Keratinocyte (primary cell): ENCODE measurements around the gene SLC6A1. TPM values are rescaled to one million over a fixed set of nuclear protein-coding genes. Genes with fewer than 3 reads are reported as not detected.

Experiments
- DNase-seq: peaks from one replicate; pipeline ENCODE4 v3.0.0-alpha.2; 2011; ENCODE audit warnings: low read depth, missing footprints, low spot score
- FAIRE-seq: peaks from 2 replicates; lab custom pipeline; 2011; peaks lifted over from hg19 to GRCh38; lab: Jason Lieb, UNC
- H2AFZ ChIP-seq: 2 replicates; pipeline ENCODE4 v1.6.0; 2012; ENCODE audit warnings: low read length, control low read depth, inconsistent platforms; ENCODE audit not compliant: control insufficient read depth
- H3K27ac ChIP-seq: 2 replicates; pipeline ENCODE4 v1.5.1; 2011; ENCODE audit warnings: low read length; ENCODE audit not compliant: control insufficient read depth, insufficient read depth
- H3K27me3 ChIP-seq: 3 replicates; pipeline ENCODE4 v1.6.0; 2011; ENCODE audit warnings: low read length; ENCODE audit not compliant: control insufficient read depth, insufficient read depth; ENCODE audit errors: extremely low read depth
- H3K36me3 ChIP-seq, 2 experiments: 2 replicates in 1 of 2; 3 replicates in 1 of 2; pipeline ENCODE4 v1.5.1; 2011; ENCODE audit warnings: low read length in 2 of 2, mild to moderate bottlenecking in 1 of 2; ENCODE audit not compliant: control insufficient read depth in 2 of 2, insufficient read depth in 2 of 2; ENCODE audit errors: extremely low read depth in 1 of 2
- H3K4me1 ChIP-seq: 3 replicates; pipeline ENCODE4 v1.5.1; 2011; ENCODE audit warnings: low read length; ENCODE audit not compliant: control insufficient read depth, insufficient read depth; ENCODE audit errors: extremely low read depth
- H3K4me2 ChIP-seq: 3 replicates; pipeline ENCODE4 v1.6.0; 2011; ENCODE audit warnings: low read depth, low read length; ENCODE audit not compliant: control insufficient read depth, insufficient read depth; ENCODE audit errors: extremely low read depth
- H3K4me3 ChIP-seq, 3 experiments: fragments of 200-600 bp in 1 of 3; sonication (generic) in 1 of 3; 2 replicates in 2 of 3; 3 replicates in 1 of 3; pipeline ENCODE4 v1.5.1; 2011 to 2016; ENCODE audit warnings: low read length in 3 of 3, mild to moderate bottlenecking in 3 of 3, control low read depth in 2 of 3, inconsistent platforms in 1 of 3, low read depth in 1 of 3, mixed read lengths in 1 of 3, mixed run types in 1 of 3, moderate library complexity in 1 of 3; ENCODE audit not compliant: control insufficient read depth in 2 of 3, insufficient read depth in 2 of 3; ENCODE audit errors: extremely low read depth in 1 of 3
- H3K79me2 ChIP-seq: 2 replicates; pipeline ENCODE4 v1.6.0; 2012; ENCODE audit warnings: low read length; ENCODE audit not compliant: control insufficient read depth, insufficient read depth
- H3K9ac ChIP-seq: 3 replicates; pipeline ENCODE4 v1.6.0; 2011; ENCODE audit warnings: low read length; ENCODE audit not compliant: control insufficient read depth, insufficient read depth; ENCODE audit errors: extremely low read depth
- H3K9me1 ChIP-seq: 3 replicates; pipeline ENCODE4 v1.6.0; 2011; ENCODE audit warnings: low read length; ENCODE audit not compliant: control insufficient read depth, insufficient read depth; ENCODE audit errors: extremely low read depth
- H3K9me3 ChIP-seq: 2 replicates; pipeline ENCODE4 v1.5.1; 2012; ENCODE audit warnings: low read depth, low read length; ENCODE audit not compliant: control insufficient read depth
- H4K20me1 ChIP-seq: 3 replicates; pipeline ENCODE4 v1.6.0; 2011; ENCODE audit warnings: low read length; ENCODE audit not compliant: control insufficient read depth, insufficient read depth; ENCODE audit errors: extremely low read depth
- CTCF ChIP-seq, 3 experiments: IDR thresholded peaks in 1 of 3; conservative IDR thresholded peaks in 1 of 3; optimal IDR thresholded peaks in 1 of 3; 2 replicates in 2 of 3; 3 replicates in 1 of 3; pipeline versions ENCODE3 to v1.5.1; 2011; ENCODE audit warnings: low read length in 3 of 3, mild to moderate bottlenecking in 3 of 3, moderate library complexity in 2 of 3, control low read depth in 1 of 3, inconsistent platforms in 1 of 3; ENCODE audit not compliant: insufficient read depth in 2 of 3; ENCODE audit errors: extremely low read depth in 1 of 3
- EZH2 ChIP-seq: IDR thresholded peaks from one replicate; pipeline ENCODE4 v1.6.1; 2012; ENCODE audit warnings: inconsistent platforms, mild to moderate bottlenecking, low read length, moderate library complexity
- dilution Hi-C: fragments of 300-500 bp; cut with MboI; formaldehyde crosslinking; loops from one replicate; pipeline ENCODE4 v1.7.0; 2020; ENCODE audit warnings: low sequenced_read_pairs; ENCODE audit not compliant: extremely low pct_ligation_motif_present
- polyA plus RNA-seq, 5 experiments: library from polyadenylated mRNA; depleted of rRNA in 3 of 5; stranded (reverse) in 3 of 5; stranded (forward) in 1 of 5; unstranded in 1 of 5; fragments of >200 nt; gene quantifications; 1 replicate in 1 of 5; 2 replicates in 3 of 5; 3 replicates in 1 of 5; pipeline versions ENCODE4 v1.2.1 to v1.2.3, GENCODE V29; 2011 to 2012; ENCODE audit warnings: missing spikeins in 2 of 5, low read depth in 1 of 5, low replicate concordance in 1 of 5

Gene SLC6A1
- polyA plus RNA-seq, 1 donor (not counting 4 experiments of a cell fraction or from before 2014, with no cell fraction given) = not detected

GRCh38 chr3:10997196-10997595 is 4.6 kb downstream of the SLC6A1 start:
- Histone ChIP-seq H2AFZ (no peak overlapping the region), H4K20me1 (no peaks in the 10 kb centered on the region), H3K27me3 (peaks cover 71% of the 10 kb centered on the region), H3K4me1 (no peaks in the 10 kb centered on the region), H3K4me2 (no peak overlapping the region), H3K9me3 (no peaks in the 10 kb centered on the region), H3K27ac (no peak overlapping the region), H3K79me2 (no peaks in the 10 kb centered on the region), H3K36me3 (no peaks in the 10 kb centered on the region), H3K9ac (no peak overlapping the region), H3K4me3 (no peak overlapping the region), H3K9me1 (no peaks in the 10 kb centered on the region)
- dilution Hi-C loops = no loop called here
- DNase-seq (no peak), FAIRE-seq (no peak)
- TF ChIP-seq EZH2 (no peak), CTCF (optimal IDR thresholded peaks at IDR 0.05 in 1 of 3, IDR thresholded peaks at IDR 0.05 in 1 of 3, conservative IDR thresholded peaks at IDR 0.05 in 1 of 3; ENCODE audit: extremely low read depth in 1 of 3, insufficient read depth in 2 of 3, low read length in 3 of 3) (no peak)

- no peak for FAIRE-seq
- no peaks in the 10 kb centered on the region for H3K9me3 ChIP-seq
- TF ChIP-seq CTCF (optimal IDR thresholded peaks at IDR 0.05 in 1 of 3, IDR thresholded peaks at IDR 0.05 in 1 of 3, conservative IDR thresholded peaks at IDR 0.05 in 1 of 3; ENCODE audit: extremely low read depth in 1 of 3, insufficient read depth in 2 of 3, low read length in 3 of 3) = no peak
- TF ChIP-seq EZH2 = no peak
- no peaks in the 10 kb centered on the region for H3K36me3 ChIP-seq
- H3K27ac ChIP-seq = no peak overlapping the region
- no peaks in the 10 kb centered on the region for H3K9me1 ChIP-seq
- no peaks in the 10 kb centered on the region for H3K4me1 ChIP-seq
- dilution Hi-C loops = no loop called here
- no peak overlapping the region for H3K4me2 ChIP-seq
- no peak for DNase-seq
- no peak overlapping the region for H2AFZ ChIP-seq
- peaks cover 64% of the 10 kb centered on the region for H3K27me3 ChIP-seq
- H3K79me2 ChIP-seq = no peaks in the 10 kb centered on the region
- H3K4me3 ChIP-seq = no peak overlapping the region
- no peak overlapping the region for H3K9ac ChIP-seq
- H4K20me1 ChIP-seq = no peaks in the 10 kb centered on the region
Measured at GRCh38 chr3:10998542-10998941, 6.0 kb downstream of the SLC6A1 start.
